ENCODE data around the gene BGN. TPM values are rescaled to one million over a fixed set of nuclear protein-coding genes. Genes with fewer than 3 reads are reported as not detected.

The BGN gene
- total and polyA plus RNA-seq, 4 donors: 77.9 to 161 (median 126) TPM

GRCh38 chrX:153463031-153463430 lies 31.7 kb upstream of the BGN start:
- H3K4me1 ChIP-seq (ENCODE audit: control insufficient read depth in 5 of 5, insufficient read depth in 5 of 5, low read length in 5 of 5): no peaks in the 10 kb centered on the region
- WGBS, 2 donors: 88 to 100% methylated on average over 6 of the region's 6 CpGs
- H3K9me3 ChIP-seq (ENCODE audit: control insufficient read depth in 4 of 4, insufficient read depth in 3 of 4, low read length in 3 of 4): peaks cover 0 to 13% (median 0%) of the 10 kb centered on the region in 4 donors
- no peaks in the 10 kb centered on the region for H3K27me3 ChIP-seq (ENCODE audit: control insufficient read depth in 3 of 3, insufficient read depth in 3 of 3, low read length in 2 of 3)
- no peak overlapping the region for H3K27ac ChIP-seq (ENCODE audit: low read depth in 1 of 2, low read length in 1 of 2)
- TF ChIP-seq CTCF (IDR thresholded peaks at IDR 0.05; ENCODE audit: control extremely low read depth, extremely low read depth): no peak
- H3K9ac ChIP-seq (ENCODE audit: insufficient read depth in 1 of 2, low read length in 2 of 2): no peak overlapping the region
- no peak for DNase-seq
- peaks cover 0 to 7% (median 6%) of the 10 kb centered on the region in 4 donors for H3K36me3 ChIP-seq (ENCODE audit: control insufficient read depth in 4 of 4, insufficient read depth in 4 of 4, low read length in 4 of 4)
- ATAC-seq (ENCODE audit: insufficient read depth, low FRiP score): no peak
- no peak overlapping the region for H3K4me3 ChIP-seq

- Histone ChIP-seq H3K27ac (ENCODE audit: low read depth in 1 of 2, low read length in 1 of 2) (no peak overlapping the region), H3K4me1 (ENCODE audit: control insufficient read depth in 5 of 5, insufficient read depth in 5 of 5, low read length in 5 of 5) (no peaks in the 10 kb centered on the region), H3K9me3 (ENCODE audit: control insufficient read depth in 4 of 4, insufficient read depth in 3 of 4, low read length in 3 of 4) (peaks cover 0 to 13% (median 0%) of the 10 kb centered on the region in 4 donors), H3K9ac (ENCODE audit: insufficient read depth in 1 of 2, low read length in 2 of 2) (no peak overlapping the region), H3K27me3 (ENCODE audit: control insufficient read depth in 3 of 3, insufficient read depth in 3 of 3, low read length in 2 of 3) (no peaks in the 10 kb centered on the region), H3K4me3 (no peak overlapping the region), H3K36me3 (ENCODE audit: control insufficient read depth in 4 of 4, insufficient read depth in 4 of 4, low read length in 4 of 4) (peaks cover 0 to 7% (median 6%) of the 10 kb centered on the region in 4 donors)
- WGBS, 2 donors: 78 to 96% methylated on average over 11 to 12 of the region's 12 CpGs
- ATAC-seq (ENCODE audit: insufficient read depth, low FRiP score): no peak
- no peak for DNase-seq
- TF ChIP-seq CTCF (IDR thresholded peaks at IDR 0.05; ENCODE audit: control extremely low read depth, extremely low read depth): no peak
These were observed 31.2 kb upstream of the BGN start for GRCh38 chrX:153463556-153463955.

- Histone ChIP-seq H3K4me1 (ENCODE audit: control insufficient read depth in 5 of 5, insufficient read depth in 5 of 5, low read length in 5 of 5) (no peaks in the 10 kb centered on the region), H3K27me3 (ENCODE audit: control insufficient read depth in 3 of 3, insufficient read depth in 3 of 3, low read length in 2 of 3) (no peaks in the 10 kb centered on the region), H3K27ac (ENCODE audit: low read depth in 1 of 2, low read length in 1 of 2) (no peak overlapping the region), H3K9me3 (ENCODE audit: control insufficient read depth in 4 of 4, insufficient read depth in 3 of 4, low read length in 3 of 4) (peaks cover 0 to 13% (median 0%) of the 10 kb centered on the region in 4 donors), H3K4me3 (no peak overlapping the region), H3K36me3 (ENCODE audit: control insufficient read depth in 4 of 4, insufficient read depth in 4 of 4, low read length in 4 of 4) (peaks cover 0 to 7% (median 6%) of the 10 kb centered on the region in 4 donors), H3K9ac (ENCODE audit: insufficient read depth in 1 of 2, low read length in 2 of 2) (no peak overlapping the region)
- WGBS, 2 donors: 80 to 93% methylated on average over 5 of the region's 5 CpGs
- DNase-seq (no peak), ATAC-seq (ENCODE audit: insufficient read depth, low FRiP score) (no peak)
- no peak for TF ChIP-seq CTCF (IDR thresholded peaks at IDR 0.05; ENCODE audit: control extremely low read depth, extremely low read depth)
These were observed 30.7 kb upstream of the BGN start for GRCh38 chrX:153464116-153464515.

Measured in lung (tissue), 12 donors.